Activated T-cell treated with anti-CD3 and anti-CD28 coated beads, Interleukin-2, amount 50 U/mL, for 24 hours (primary cell): ENCODE measurements around the gene PAIP2.
"Not testable (repeated sequence)": the region's sequence is repeated elsewhere in the genome, so short reads cannot be mapped to it uniquely, and the experiment has no call there.

Experiments
- DNase-seq: peaks from one replicate; pipeline ENCODE4 v3.0.0-alpha.2; 2020
- H3K27ac Mint-ChIP-seq: 2 replicates; pipeline ENCODE4 v1.8.0; 2020; ENCODE audit warnings: mild to moderate bottlenecking, mixed read lengths
- H3K27me3 Mint-ChIP-seq: 2 replicates; pipeline ENCODE4 v1.8.0; 2020; ENCODE audit warnings: mixed read lengths
- H3K36me3 Mint-ChIP-seq: 2 replicates; pipeline ENCODE4 v1.8.0; 2020; ENCODE audit warnings: low read depth, mixed read lengths
- H3K4me1 Mint-ChIP-seq: 2 replicates; pipeline ENCODE4 v1.8.0; 2020; ENCODE audit warnings: low read depth, mixed read lengths
- H3K4me3 Mint-ChIP-seq: 2 replicates; pipeline ENCODE4 v1.8.0; 2020; ENCODE audit warnings: mild to moderate bottlenecking, moderate library complexity, mixed read lengths
- H3K9me3 Mint-ChIP-seq: 2 replicates; pipeline ENCODE4 v1.8.0; 2020; ENCODE audit warnings: mixed read lengths

PAIP2 gene

GRCh38 chr5:139378941-139379361, 37.3 kb downstream of the PAIP2 start:
- peaks cover 3% of the 10 kb centered on the region for H3K36me3 Mint-ChIP-seq
- H3K4me1 Mint-ChIP-seq = no peaks in the 10 kb centered on the region
- H3K4me3 Mint-ChIP-seq = no peak overlapping the region
- DNase-seq = no peak
- H3K27me3 Mint-ChIP-seq = no peaks in the 10 kb centered on the region
- H3K9me3 Mint-ChIP-seq = no peaks in the 10 kb centered on the region
- H3K27ac Mint-ChIP-seq = no peak overlapping the region

DNA sequence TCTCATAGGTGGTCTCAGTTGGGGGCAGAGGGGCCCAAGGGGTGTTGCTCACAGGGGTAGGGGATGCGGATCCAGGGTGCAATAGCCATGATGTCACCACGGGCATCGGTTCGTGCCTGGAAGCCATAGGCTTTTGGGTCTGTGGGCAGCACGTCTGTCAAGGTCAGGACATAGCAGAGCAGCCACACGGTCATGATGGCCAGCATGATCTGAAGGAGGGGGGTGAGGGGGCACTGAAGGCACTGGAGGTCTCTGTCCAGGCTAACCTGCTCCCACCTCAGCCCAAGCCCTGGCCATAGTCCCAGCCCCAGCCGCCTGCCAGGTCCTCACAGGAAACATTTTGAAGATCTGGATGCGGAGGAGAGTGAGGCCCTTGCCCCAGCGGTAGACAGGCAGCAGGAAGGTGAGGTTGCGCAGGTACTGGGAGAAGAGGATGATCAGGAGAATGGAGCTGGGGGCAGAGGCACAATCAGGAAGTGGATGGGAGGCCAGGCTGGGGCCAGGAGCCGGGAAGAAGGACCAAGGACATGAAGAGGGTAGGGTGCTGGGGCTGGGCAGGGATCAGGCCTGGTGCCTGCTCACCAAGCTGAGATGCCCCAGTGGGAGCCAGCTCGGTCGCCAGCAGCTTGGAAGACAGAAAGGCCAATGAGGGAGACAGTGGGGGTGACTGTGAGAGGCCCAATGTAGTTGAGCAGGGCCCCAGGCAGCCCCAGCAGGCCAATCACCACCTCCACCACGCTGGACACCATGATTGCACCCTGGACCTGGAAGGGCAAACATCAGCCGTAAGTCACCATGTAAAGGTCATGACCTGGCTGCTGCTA, 38.2 kb downstream of the PAIP2 start:
- Mint-ChIP-seq H3K9me3 (no peaks in the 10 kb centered on the region), H3K36me3 (peaks cover 2% of the 10 kb centered on the region), H3K4me1 (peaks cover 7% of the 10 kb centered on the region), H3K4me3 (no peak overlapping the region), H3K27ac (no peak overlapping the region), H3K27me3 (no peaks in the 10 kb centered on the region)
- DNase-seq = no peak

GRCh38 chr5:139381837-139382761, 40.4 kb downstream of the PAIP2 start:
- Mint-ChIP-seq H3K27ac (no peak overlapping the region), H3K4me3 (no peak overlapping the region), H3K27me3 (no peaks in the 10 kb centered on the region), H3K9me3 (no peaks in the 10 kb centered on the region), H3K36me3 (no peaks in the 10 kb centered on the region), H3K4me1 (peaks cover 26% of the 10 kb centered on the region)
- no peak for DNase-seq

- H3K9me3 Mint-ChIP-seq = no peaks in the 10 kb centered on the region
- H3K27me3 Mint-ChIP-seq = no peaks in the 10 kb centered on the region
- no peaks in the 10 kb centered on the region for H3K36me3 Mint-ChIP-seq
- DNase-seq = no peak
- no peak overlapping the region for H3K27ac Mint-ChIP-seq
- H3K4me1 Mint-ChIP-seq = peaks cover 26% of the 10 kb centered on the region
- H3K4me3 Mint-ChIP-seq = no peak overlapping the region
Observed at GRCh38 chr5:139382807-139383206, 41.2 kb downstream of the PAIP2 start.

GRCh38 chr5:139383275-139383992, 41.8 kb downstream of the PAIP2 start, which contains the start of gene SLC23A1:
SLC23A1 (minus strand) TSS chr5:139383297; CDS start chr5:139383253, 44 bp downstream.
- no peaks in the 10 kb centered on the region for H3K27me3 Mint-ChIP-seq
- DNase-seq = no peak
- no peaks in the 10 kb centered on the region for H3K9me3 Mint-ChIP-seq
- no peaks in the 10 kb centered on the region for H3K36me3 Mint-ChIP-seq
- H3K27ac Mint-ChIP-seq = no peak within 1 kb of the TSS
- H3K4me3 Mint-ChIP-seq = no peak within 1 kb of the TSS
- peaks cover 26% of the 10 kb centered on the region for H3K4me1 Mint-ChIP-seq

- H3K4me1 Mint-ChIP-seq = peaks cover 28% of the 10 kb centered on the region
Observed at GRCh38 chr5:139383993-139384590, 42.4 kb downstream of the PAIP2 start.

GRCh38 chr5:139384591-139385051, 43.0 kb downstream of the PAIP2 start:
- Mint-ChIP-seq H3K4me1 (peaks cover 33% of the 10 kb centered on the region), H3K36me3 (peaks cover 2% of the 10 kb centered on the region), H3K9me3 (no peaks in the 10 kb centered on the region), H3K4me3 (no peak overlapping the region), H3K27me3 (no peaks in the 10 kb centered on the region), H3K27ac (peak overlapping the region; percentile 77)
- no peak for DNase-seq

More at GRCh38 chr5:139383993-139384590, 42.4 kb downstream of the PAIP2 start:
- Mint-ChIP-seq H3K27ac (peak overlapping the region; percentile 77), H3K27me3 (no peaks in the 10 kb centered on the region), H3K4me3 (no peak overlapping the region), H3K36me3 (no peaks in the 10 kb centered on the region), H3K9me3 (no peaks in the 10 kb centered on the region)
- no peak for DNase-seq

- peak overlapping the region; percentile 49 for H3K4me3 Mint-ChIP-seq
- no peaks in the 10 kb centered on the region for H3K27me3 Mint-ChIP-seq
- H3K4me1 Mint-ChIP-seq = peaks cover 41% of the 10 kb centered on the region
Observed at GRCh38 chr5:139385061-139386049, 43.7 kb downstream of the PAIP2 start.

DNA sequence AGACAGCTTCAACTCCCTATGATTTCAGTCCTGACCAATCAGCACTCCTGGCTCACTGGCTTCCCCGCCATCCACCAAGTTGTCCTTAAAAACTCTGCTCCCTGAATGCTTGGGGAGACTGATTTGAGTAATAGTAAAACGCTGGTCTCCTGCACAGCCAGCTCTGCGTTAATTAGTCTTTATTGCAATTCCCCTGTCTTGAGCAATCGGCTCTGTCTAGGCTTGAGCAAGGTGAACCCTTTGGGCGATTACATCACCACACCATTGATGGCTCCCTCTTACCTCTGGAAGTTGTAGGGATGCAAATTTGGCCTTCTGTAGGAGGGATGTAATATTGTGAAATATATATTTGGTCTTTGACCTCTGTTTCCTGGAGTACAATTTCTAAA, 44.4 kb downstream of the PAIP2 start:
- peak overlapping the region; percentile 77 for H3K27ac Mint-ChIP-seq
- H3K36me3 Mint-ChIP-seq = peaks cover 2% of the 10 kb centered on the region
- peaks cover 48% of the 10 kb centered on the region for H3K4me1 Mint-ChIP-seq
- no peaks in the 10 kb centered on the region for H3K9me3 Mint-ChIP-seq
- no peak for DNase-seq
- H3K27me3 Mint-ChIP-seq = no peaks in the 10 kb centered on the region
- H3K4me3 Mint-ChIP-seq = no peak overlapping the region

More at GRCh38 chr5:139385061-139386049, 43.7 kb downstream of the PAIP2 start:
- H3K9me3 Mint-ChIP-seq = no peaks in the 10 kb centered on the region
- H3K27ac Mint-ChIP-seq = peak overlapping the region; percentile 77
- peaks cover 2% of the 10 kb centered on the region for H3K36me3 Mint-ChIP-seq
- no peak for DNase-seq

- H3K9me3 Mint-ChIP-seq, H3K4me3 Mint-ChIP-seq: not testable (repeated sequence)
Observed at GRCh38 chr5:139386956-139387355, 45.3 kb downstream of the PAIP2 start.

DNA sequence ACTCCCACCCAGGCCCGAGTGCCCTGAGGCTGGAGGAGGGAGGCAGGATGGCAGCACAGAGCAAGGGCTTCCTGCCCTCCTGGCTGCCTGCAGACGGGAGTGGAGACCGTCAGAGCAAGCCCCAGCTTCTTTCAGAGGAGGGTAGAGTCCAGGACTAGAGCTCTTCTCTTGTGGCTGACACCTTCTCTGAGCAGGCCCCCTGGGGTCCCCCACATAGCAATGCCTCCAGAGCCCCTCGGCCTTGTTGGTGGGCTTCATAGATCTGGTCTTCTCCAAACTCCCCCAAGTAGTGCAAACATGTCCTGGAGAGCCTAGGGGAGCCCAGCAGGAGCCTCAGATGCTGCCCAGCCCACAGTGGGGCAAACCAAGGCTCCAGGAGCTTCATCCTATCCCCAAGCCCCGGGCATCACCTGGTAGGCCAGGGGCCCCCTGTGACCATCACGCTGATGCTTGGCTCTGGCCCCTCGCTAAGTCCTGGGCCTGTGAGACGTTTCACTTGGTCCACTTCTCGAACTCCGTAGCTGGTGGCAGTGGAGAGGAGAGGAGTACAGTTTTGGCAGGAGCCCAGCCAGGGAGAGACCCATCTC, 46.0 kb downstream of the PAIP2 start:
- H3K9me3 Mint-ChIP-seq = no peaks in the 10 kb centered on the region
- H3K4me1 Mint-ChIP-seq = peaks cover 58% of the 10 kb centered on the region
- H3K36me3 Mint-ChIP-seq = peaks cover 10% of the 10 kb centered on the region
- DNase-seq = no peak
- peak overlapping the region; percentile 57 for H3K27ac Mint-ChIP-seq
- no peaks in the 10 kb centered on the region for H3K27me3 Mint-ChIP-seq
- H3K4me3 Mint-ChIP-seq = peak overlapping the region; percentile 23

More at GRCh38 chr5:139386956-139387355, 45.3 kb downstream of the PAIP2 start:
- Mint-ChIP-seq H3K4me1 (peaks cover 56% of the 10 kb centered on the region), H3K27ac (peak overlapping the region; percentile 6)
- H3K27me3 Mint-ChIP-seq, DNase-seq, H3K36me3 Mint-ChIP-seq: not testable (repeated sequence)

GRCh38 chr5:139388198-139388821, 46.7 kb downstream of the PAIP2 start:
- DNase-seq = no peak
- H3K4me1 Mint-ChIP-seq = peaks cover 63% of the 10 kb centered on the region
- H3K9me3 Mint-ChIP-seq = no peaks in the 10 kb centered on the region
- H3K27ac Mint-ChIP-seq = peak overlapping the region; percentile 57
- H3K36me3 Mint-ChIP-seq = peaks cover 15% of the 10 kb centered on the region
- H3K4me3 Mint-ChIP-seq = peak overlapping the region; percentile 23
- H3K27me3 Mint-ChIP-seq = no peaks in the 10 kb centered on the region
